ENCODE measurements around the gene ELF1.
"Not testable (repeated sequence)": the region's sequence is repeated elsewhere in the genome, so short reads cannot be mapped to it uniquely, and the experiment has no call there.

The ELF1 gene

GRCh38 chr13:41040584-41041334, 21.6 kb upstream of the ELF1 start:
- DNase-seq: no peak

GRCh38 chr13:41039746-41040145, 20.6 kb upstream of the ELF1 start:
- no peak for DNase-seq

GRCh38 chr13:41036557-41036956, 17.4 kb upstream of the ELF1 start:
- not testable (repeated sequence) for DNase-seq

GRCh38 chr13:41034881-41035280, 15.8 kb upstream of the ELF1 start:
- peak; percentile 51 for DNase-seq

- DNase-seq: no peak
Observed at GRCh38 chr13:41034382-41034781, 15.3 kb upstream of the ELF1 start.

DNA sequence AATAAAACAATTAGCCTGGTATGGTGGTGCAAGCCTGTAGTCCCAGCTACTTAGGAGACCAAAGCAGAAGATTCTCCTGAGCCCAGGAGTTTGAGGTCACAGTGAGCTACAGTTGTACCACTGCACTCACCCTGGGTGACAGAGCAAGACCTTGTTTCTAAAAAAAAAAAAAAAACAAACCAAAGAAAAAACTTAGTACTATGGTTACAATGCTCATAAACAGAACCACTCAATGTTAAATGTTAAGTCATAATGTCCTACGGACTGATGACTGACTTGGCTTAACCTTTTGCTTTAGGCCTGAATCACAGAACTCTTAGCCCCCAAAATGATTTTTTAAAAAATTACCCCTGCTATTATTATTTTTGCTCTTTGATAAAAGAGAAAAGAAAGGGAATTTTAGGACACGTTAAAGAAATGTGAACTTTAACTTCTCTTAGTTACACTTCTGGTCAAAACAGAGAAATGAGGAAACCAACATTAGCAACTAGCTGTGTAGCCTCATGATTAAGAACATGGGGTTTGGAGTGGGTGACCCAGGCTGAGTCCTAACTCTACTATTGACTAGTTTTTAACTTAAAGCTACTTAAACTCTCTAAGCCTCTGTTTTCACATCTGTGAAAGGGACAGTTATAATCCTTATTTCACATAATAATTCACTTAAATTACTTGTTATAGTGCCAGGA, 13.7 kb upstream of the ELF1 start:
- no peak for DNase-seq

- DNase-seq: no peak
Observed at GRCh38 chr13:41029629-41030028, 10.5 kb upstream of the ELF1 start.

DNA sequence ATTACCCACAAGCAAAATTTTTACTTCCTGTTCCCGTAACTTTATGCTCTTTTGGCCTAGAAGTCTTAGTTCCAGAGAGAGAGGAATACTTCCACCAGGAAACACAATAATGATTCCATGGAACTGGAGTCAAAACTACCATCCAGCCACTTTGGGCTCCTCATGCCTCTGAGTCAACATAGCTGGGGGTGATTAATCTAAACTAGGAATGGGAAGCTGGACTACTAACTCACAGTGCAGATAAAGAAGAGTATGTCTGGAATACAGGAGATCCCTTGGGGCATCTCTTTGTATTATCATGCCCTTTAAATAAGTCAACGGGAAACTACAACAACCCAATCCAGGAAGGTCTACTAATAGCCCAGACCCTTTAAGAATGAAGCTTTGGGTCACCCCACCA, 8.9 kb upstream of the ELF1 start:
- no peak for DNase-seq

DNA sequence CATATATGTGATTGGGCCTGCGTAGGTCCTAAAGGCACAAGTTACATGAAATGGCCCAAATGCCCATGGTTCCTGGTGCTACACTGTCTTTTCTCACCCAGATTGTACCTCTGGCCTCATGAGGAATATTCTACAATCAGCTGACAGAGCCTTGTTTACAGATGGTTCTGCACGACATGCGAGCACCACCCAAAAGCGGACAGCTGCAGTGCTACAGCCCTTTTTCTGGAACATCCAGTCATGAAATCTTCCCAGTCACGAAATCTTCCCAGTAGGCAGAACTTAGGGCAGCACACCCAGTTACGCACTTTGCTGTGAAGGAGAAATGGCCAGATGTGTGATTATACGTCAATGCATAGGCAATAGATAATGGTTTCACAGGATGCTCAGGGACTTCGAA, 7.7 kb upstream of the ELF1 start:
- no peak for DNase-seq

DNA sequence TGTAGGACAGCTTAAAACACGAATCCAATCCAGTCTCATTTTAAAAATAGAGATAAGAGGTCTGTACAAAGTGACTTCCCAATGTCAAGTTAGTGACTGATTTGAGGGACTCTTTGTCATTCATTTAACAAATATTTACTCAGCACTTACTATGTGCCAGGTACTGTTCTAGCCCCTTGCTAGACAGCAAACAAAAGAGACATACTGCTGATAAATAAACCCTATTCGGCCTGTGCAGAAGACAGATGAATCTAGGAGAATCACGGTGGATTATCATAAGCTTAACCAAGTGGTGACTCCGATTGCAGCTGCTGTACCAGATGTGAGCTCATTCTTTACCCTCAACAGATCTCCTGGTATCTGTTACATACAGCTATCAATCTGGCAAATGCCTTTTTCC, 6.4 kb upstream of the ELF1 start:
- no peak for DNase-seq

DNA sequence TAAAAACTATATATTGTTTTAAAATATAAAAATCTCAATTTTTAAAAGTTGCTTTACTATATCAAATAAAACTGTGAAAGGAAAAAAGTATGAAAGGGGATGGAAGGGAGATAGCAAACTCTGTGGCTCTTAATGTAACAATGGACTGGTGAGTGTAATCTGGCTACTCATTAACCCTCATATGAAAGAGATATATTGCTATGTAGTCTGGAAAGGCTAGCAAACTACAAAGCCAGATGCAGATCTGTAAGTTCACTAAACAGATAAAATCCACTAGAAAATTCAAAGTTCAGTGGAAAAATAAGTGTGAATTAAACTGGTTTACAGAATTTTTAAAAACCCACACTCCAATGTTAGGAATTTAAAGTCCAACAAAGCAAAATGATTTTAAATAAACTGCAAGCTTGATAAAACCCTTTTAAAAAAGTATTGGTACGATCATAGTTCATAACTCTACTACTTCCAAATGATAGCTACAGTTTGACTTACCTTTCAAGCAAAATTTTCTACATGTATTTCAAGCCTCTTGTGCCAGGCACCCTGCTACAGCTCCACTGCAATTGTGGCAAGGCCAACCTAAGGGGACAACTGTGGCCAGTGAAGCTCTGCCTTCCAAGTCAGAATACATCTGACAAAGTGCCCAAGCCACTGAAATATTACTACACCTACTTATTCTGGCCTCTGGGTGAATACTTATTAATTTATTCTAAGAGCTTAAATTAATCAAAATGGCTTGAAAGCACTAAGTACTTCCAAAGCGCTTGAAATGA, 647 bp upstream of the ELF1 start:
- peak; percentile 57 for DNase-seq

DNA sequence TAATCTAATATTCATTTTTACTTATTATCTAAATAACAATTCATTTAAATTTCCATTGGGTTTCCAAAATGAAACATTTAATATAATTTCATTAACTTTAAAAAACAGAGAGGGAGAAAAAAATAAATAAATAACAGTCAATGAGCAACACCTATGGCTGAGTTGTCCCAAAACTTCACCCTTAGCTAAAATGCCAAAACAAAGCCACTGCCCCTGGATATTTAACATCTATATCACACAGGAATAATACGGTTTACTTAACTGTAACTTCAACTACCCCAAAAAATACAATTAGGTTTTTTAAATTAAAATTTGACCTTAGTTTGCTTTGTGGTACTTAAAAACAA, 541 bp downstream of the ELF1 start:
- DNase-seq: no peak

DNA sequence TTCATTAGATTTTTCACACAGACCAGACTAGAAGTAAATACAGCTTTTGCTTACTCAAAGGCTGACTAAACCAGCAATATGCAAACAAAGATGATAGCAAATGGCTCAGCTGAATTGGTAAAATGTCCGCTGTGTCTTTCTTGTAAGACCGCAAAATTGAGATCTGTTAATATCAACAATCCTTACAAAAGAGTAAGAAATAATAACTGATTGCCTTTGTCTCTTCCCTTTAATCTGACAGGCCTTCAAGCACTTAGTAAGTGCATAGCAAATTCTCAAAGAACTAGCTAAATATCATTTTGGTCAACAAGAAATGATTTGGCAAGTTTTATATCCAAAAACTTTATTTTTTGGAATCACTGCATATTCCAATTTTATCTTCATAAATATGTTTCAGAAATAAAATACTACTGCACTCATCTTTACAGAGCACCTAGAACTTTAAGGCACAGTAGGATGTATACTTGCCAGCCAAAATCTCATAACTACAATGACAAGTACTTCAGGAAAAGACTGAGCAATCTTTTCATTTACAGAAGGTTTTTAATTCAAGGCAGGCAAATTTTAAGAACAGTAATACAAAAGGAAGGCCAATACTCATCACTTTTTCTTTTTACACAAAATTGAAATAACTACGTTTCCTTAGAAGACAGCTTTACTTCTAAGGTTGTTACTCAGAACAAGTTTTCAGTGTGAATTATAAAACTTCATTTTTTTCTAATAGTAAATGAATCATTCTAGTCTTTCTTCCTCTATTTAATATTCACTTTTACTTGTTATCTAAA, 1.1 kb downstream of the ELF1 start:
- no peak for DNase-seq

- no peak for DNase-seq
Observed at GRCh38 chr13:41017159-41017558, 2.0 kb downstream of the ELF1 start.

DNA sequence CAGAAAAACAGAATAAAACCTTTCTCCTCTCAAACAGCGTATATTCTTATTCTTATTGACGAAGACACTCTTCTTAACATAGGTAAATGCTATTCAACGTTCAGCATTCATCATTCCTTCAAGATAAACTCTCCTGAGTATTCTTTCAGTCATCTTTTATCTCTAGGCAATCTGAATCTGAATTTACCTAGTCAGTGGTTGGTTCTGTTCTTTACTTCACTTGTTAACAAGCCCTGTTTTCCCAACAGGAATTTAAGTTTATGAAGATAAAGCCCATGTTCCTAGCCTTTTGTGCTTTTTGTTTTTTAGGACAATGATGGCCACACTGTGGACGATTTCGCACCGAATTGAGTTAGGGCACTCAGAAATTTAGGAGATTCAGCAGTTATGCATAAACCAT, 3.2 kb downstream of the ELF1 start:
- no peak for DNase-seq

DNA sequence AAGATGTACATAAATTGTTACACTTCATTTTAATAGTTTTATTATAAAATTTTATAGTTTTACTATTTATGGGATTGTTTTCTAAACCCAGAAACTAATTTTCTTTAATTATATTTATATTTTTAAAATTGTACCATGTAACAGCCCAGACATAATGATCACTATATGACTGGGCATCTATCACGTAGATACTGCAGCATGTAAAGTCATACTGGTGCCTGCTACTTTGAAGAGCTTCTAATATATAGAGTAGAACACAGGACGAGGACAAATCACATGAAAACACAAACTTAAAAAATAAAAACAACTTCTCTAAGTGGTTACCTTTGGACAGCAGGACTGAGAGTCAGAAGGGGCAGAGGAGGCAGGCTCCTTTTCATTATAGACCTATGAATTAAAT, 5.3 kb downstream of the ELF1 start:
- no peak for DNase-seq

DNA sequence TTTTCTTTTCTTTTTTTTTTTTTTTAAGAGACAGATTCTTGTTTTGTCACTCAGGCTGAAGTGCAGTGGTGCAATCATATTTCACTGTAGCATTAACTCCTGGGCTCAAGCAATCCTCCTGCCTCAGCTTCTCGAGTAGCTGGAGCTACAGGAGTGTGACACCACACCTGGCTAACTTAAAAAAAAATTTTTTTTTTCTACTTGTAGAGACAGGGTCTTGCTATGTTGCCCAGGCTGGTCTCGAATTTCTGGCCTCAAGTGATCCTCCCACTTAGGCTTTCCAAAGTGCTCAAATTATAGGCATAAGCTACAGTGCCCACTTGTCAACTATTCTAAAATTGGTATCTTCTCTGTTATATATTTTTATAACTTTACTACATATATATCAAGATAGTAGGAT, 6.6 kb downstream of the ELF1 start:
- no peak for DNase-seq

DNA sequence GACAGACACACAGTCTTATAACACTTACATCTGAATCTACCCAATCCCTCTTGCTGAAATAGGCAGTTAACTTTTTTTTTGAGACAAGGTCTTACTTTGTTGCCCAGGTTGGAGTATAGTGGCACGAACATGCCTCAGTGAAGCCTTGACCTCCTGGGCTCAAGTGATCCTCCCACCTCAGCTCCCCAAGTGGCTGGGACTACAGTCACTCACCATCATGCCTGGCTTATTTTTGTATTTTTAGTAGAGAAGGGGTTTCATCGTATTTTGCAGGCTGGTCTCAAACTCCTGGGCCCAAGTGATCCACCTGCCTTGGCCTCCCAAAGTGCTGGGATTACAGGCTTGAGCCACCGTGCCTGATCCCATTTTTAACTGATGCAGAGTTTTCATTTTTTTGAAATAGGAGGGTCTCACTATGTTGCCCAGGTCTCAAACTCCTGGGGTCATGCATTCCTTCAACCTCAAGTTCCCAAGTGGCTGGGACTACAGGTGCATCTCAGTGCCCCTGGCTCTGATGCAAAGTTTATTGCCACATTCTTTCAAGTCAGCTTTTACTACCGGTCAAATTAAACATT, 7.6 kb downstream of the ELF1 start:
- DNase-seq: no peak

DNA sequence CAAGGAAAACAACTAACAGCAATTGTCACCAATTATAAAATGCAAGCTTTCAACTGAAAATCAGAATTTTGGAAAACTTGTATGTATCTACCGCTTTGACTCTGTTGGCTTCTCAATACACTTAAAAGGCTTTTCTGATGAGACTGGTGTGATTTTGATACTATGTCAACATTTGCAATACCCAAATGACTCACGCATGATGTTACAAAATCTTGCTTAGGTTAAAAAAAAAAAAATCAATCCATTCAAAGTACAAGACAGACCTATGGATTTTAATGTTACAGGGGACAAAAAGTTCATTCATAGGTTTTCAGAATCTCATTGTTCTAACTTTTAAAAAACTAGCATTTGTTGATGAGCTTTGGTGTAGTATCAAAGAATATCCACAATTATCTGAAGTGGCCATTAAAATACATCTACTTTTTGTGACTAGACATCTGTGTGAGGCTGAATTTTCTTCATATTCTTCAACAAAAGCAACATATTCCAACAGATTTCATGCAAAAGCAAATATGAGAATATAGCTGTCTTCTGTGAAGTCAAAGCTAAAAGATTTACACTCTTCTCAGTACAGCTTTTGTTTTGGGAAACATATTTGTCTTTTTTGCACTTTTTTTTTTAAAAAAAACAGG, 10.7 kb downstream of the ELF1 start:
- DNase-seq: no peak

DNA sequence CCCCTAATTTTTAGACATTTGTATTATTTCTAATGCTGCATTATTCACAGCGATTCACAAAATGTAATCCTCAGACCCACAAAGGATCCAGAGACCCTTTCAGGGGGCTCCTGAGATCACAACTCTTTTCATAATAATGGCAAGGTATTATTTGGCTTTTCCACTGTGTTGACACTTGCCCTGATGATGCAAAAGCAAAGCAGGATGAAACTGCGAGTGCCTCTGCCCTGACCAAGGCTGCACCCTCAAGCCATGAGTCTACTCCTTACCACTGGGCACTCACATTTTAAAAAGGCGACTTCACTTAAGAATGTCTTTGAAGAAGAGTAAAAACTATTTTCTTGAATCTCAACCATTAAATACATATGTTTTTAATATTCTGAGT, 11.4 kb downstream of the ELF1 start:
- DNase-seq: no peak

DNA sequence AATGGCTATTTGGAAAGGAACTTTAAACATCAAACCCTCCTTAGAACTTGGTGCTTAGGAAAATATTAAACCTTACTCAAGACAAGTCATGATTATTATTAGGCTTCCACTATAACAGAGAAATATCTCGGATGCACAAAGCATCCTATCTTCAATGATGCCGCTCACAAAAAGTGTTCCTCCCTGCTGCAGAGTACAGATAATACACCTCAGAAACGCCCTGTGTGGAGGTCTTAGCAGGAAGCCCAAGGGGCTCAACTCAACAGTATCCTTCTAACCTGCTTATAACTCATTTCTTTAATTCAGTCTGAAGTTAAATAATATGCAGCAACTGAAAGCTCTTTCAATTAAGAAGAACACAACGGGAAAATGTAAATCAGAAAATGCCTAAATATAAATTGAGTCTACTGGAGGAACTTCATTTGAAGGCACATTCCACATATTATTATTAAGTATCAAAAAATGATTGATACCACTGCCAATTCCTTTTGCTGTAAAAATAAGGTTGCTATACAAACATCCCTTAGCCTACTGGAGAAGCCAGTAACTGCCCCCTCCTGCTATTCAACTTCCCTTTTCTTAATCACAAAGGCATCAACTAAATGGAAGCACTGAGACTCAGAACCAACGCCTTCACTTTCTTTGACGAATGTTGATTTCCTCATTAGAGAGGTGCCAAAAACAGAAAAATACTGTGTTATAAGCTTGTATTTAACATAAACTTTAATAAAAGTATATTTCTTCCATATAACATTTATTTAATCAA, 12.0 kb downstream of the ELF1 start:
- DNase-seq: no peak

DNA sequence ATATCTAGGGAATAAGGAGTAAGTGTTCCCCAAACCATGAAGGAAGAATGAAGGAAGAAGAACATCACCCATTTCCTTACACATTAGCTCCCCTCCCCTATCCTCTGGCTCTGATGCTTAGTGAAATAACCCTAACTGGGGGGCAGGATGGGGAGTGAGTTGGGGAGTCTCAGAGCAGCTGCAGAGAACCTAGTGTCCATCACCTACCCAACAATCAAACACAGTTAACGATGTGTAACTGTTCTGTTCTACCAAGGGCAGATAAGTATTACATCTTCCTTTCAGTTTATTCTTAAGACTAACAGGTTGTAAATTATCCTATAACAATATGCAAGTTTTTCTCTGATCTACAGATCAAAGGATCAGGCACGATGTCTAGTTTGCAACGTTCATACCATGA, 12.8 kb downstream of the ELF1 start:
- DNase-seq: no peak

Measured in kidney glomerular epithelial cell (primary cell).